Neural cell (in vitro differentiated cells): ENCODE data around the gene NLRP11.

Experiments
- EZH2 ChIP-seq: fragments of 200-600, 300-800 bp; shearing (Covaris generic), sonication (generic); IDR thresholded peaks from 2 replicates; pipeline ENCODE4 v1.6.1; 2014; ENCODE audit warnings: antibody characterized with exemption, low read length, borderline replicate concordance, mild to moderate bottlenecking; ENCODE audit not compliant: insufficient read depth, poor library complexity, severe bottlenecking
- POLR2AphosphoS5 ChIP-seq: IDR thresholded peaks from 2 replicates; pipeline ENCODE4 v1.6.1; 2012
- TF ChIP-seq, protein P1 (sequence below): fragments of 450-650 bp; IDR thresholded peaks from 2 replicates; pipeline ENCODE4 v1.5.1; 2014; ENCODE audit warnings: antibody characterized with exemption, mild to moderate bottlenecking, moderate library complexity; ENCODE audit not compliant: poor library complexity, severe bottlenecking

DNA sequence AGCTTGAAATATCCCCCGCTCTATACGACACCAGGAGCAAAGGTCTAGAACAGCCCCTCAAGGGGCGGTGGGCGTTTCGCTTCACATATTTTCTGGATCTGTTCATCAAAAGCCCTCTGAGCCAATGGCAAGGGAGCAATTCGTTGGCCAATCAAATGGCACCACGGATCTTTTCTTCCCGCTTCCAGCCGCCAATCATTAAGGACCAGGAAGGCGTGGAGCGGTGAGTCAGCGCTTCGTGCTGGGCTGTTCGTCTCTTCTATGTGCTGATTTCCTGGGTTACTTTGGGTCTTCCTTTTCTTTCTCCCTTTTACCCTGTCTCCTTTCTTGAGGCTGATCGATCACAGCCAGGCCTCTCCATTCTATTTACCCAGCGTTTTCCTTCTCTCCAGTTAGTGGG lies 4.5 kb upstream of the NLRP11 start, which contains the start of gene NLRP4:
- TF ChIP-seq, protein P1, sequence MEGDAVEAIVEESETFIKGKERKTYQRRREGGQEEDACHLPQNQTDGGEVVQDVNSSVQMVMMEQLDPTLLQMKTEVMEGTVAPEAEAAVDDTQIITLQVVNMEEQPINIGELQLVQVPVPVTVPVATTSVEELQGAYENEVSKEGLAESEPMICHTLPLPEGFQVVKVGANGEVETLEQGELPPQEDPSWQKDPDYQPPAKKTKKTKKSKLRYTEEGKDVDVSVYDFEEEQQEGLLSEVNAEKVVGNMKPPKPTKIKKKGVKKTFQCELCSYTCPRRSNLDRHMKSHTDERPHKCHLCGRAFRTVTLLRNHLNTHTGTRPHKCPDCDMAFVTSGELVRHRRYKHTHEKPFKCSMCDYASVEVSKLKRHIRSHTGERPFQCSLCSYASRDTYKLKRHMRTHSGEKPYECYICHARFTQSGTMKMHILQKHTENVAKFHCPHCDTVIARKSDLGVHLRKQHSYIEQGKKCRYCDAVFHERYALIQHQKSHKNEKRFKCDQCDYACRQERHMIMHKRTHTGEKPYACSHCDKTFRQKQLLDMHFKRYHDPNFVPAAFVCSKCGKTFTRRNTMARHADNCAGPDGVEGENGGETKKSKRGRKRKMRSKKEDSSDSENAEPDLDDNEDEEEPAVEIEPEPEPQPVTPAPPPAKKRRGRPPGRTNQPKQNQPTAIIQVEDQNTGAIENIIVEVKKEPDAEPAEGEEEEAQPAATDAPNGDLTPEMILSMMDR, result no peak
- TF ChIP-seq POLR2AphosphoS5 (no peak), EZH2 (no peak)
